Measurements from ENCODE around the gene KY.

DNA sequence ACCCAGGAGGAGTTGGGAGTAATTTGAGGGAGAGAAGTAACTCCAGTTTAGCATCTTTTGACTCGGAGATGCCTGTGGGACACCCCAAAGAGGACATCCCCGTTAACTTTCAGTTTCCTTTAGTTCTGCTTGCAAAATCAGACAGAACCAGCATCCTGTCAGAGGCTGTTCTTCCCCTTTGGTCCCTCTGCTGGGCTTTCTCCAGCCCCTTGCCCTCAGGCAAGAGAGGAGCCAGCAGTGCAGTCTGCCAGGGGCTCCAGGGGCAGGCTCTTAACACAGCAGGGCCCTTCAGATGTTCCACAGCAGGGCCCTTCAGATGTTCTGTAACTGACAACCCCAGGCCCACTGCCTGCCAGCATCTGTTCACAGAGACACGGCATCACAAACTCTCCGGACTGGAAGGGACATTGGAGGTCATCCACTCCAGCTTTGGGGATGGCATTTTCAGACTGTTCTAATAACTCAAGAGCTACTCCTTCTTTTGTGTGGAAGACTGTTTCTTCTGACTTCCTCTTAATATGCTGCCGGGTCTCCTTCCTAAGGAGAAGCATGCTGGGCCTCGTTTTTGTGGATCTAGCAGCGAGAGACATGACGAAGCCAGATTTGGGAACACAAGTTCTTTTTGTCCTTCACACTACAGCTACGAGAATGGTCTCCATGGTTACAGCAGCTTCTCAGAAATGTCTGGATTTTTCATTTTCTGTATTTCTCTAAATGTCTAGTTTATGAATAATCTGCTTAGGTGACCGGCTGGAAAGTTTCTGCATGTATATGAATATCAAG lies 51.9 kb downstream of the KY start:
- TF ChIP-seq, protein P1, sequence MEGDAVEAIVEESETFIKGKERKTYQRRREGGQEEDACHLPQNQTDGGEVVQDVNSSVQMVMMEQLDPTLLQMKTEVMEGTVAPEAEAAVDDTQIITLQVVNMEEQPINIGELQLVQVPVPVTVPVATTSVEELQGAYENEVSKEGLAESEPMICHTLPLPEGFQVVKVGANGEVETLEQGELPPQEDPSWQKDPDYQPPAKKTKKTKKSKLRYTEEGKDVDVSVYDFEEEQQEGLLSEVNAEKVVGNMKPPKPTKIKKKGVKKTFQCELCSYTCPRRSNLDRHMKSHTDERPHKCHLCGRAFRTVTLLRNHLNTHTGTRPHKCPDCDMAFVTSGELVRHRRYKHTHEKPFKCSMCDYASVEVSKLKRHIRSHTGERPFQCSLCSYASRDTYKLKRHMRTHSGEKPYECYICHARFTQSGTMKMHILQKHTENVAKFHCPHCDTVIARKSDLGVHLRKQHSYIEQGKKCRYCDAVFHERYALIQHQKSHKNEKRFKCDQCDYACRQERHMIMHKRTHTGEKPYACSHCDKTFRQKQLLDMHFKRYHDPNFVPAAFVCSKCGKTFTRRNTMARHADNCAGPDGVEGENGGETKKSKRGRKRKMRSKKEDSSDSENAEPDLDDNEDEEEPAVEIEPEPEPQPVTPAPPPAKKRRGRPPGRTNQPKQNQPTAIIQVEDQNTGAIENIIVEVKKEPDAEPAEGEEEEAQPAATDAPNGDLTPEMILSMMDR (optimal IDR thresholded peaks at IDR 0.05 in 1 of 3, IDR thresholded peaks at IDR 0.05 in 1 of 3, conservative IDR thresholded peaks at IDR 0.05 in 1 of 3; ENCODE audit: extremely low read depth in 1 of 3, insufficient read depth in 2 of 3, low read length in 3 of 3), result no peak
- TF ChIP-seq EZH2 (IDR thresholded peaks at IDR 0.05; ENCODE audit: low read length), result no peak

All from keratinocyte (primary cell).